Stimulated activated CD4-positive, alpha-beta T cell treated with anti-CD3 and anti-CD28 coated beads, Interleukin-15, amount 100 ng/mL, for 1 hour (primary cell): Measurements from ENCODE around the gene ACSS1.

Experiments
- DNase-seq, 2 donors: peaks; one replicate each; pipeline ENCODE4 v3.0.0-alpha.2; 2020; ENCODE audit warnings: low read depth in 1 of 2, low spot score in 1 of 2

ACSS1 gene

GRCh38 chr20:24960302-24960801 lies 97.6 kb downstream of the ACSS1 start:
- no peak for DNase-seq

DNA sequence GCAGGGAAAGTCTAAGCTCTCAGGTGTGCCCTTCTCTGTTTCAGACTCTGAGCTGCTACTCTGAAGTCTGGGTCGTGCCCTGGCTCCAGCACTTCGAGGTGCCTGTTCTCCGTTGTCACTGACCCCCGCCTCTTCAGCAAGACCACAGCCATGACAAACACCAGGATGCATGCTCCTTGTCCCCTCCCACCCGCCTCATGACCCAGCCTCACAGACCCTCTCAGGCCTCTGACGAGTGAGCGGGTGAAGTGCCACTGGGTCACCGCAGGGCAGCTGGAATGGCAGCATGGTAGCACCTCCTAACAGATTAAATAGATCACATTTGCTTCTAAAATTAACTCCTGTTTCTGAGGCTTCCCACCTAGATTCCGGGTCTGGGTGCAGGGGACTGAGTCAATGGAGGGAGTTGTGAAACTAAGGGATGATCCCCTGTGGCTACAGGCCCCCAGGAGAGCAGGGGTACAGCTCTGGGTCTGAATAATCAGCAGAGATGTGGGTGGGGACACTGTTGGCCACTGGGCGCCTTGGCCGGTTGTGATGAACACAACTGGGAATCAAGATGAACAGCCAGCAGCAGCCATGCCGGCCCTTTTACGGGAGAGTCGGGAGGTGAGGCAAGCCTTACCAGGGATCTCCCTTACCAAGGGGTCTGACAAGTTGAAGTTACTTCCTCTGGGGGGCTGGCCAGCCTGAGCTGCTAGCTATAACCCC lies 98.2 kb downstream of the ACSS1 start:
- DNase-seq, result no peak

GRCh38 chr20:24958506-24959385 lies 99.2 kb downstream of the ACSS1 start:
- DNase-seq, result no peak

GRCh38 chr20:24957326-24958016 lies 100.5 kb downstream of the ACSS1 start:
- DNase-seq, result no peak
